ENCODE results near the gene TUBB2A.

Gene TUBB2A

GRCh38 chr6:3119040-3119723 lies 38.2 kb downstream of the TUBB2A start:
- DNase-seq (ENCODE audit: low spot score): peak; percentile 42

- peak; percentile 96 for DNase-seq (ENCODE audit: low spot score)
Observed at GRCh38 chr6:3118353-3119039, 38.8 kb downstream of the TUBB2A start, which contains the start of gene BPHL. Gene BPHL (plus strand): TSS chr6:3118711. CDS start chr6:3118741, 30 bp downstream.

- DNase-seq (ENCODE audit: low spot score): no peak
Observed at GRCh38 chr6:3117912-3118352, 39.4 kb downstream of the TUBB2A start.

GRCh38 chr6:3114377-3114776 lies 43.0 kb downstream of the TUBB2A start:
- no peak for DNase-seq (ENCODE audit: low spot score)

- no peak for DNase-seq (ENCODE audit: low spot score)
Observed at GRCh38 chr6:3109761-3110160, 47.6 kb downstream of the TUBB2A start.

- no peak for DNase-seq (ENCODE audit: low spot score)
Observed at GRCh38 chr6:3108746-3109414, 48.5 kb downstream of the TUBB2A start.

All from kidney tubule cell (primary cell).